K562 (cell line): ENCODE data around the gene HTRA3. TPM values are rescaled to one million over a fixed set of nuclear protein-coding genes. Genes with fewer than 3 reads are reported as not detected.
A peak's percentile ranks its signal among the peaks of the same experiment; 100 is the strongest.

ENCODE experiments used
- ATAC-seq: fragments of 200-7000 bp; cut with Tn5 transposase; 3 replicates; pipeline ENCODE4 v1.9.1; 2020; ENCODE audit warnings: moderate library complexity
- BruUV-seq: library from RNA; stranded (reverse); fragments of 400-500 nt; replicated peaks from 2 replicates; lab custom pipeline; 2021; lab: Mats Ljungman, UMichigan
- CTCF ChIA-PET: fragments of 300-600 bp; formaldehyde crosslinking; extraction: SDS; loops from one replicate; lab custom pipeline; 2021; ENCODE audit warnings: low intra/inter-chr PET ratio; lab: Yijun Ruan, JAX
- POLR2A ChIA-PET: fragments of 300-600, 350-650 bp; sonication (Branson Sonifier 250); formaldehyde crosslinking; extraction: SDS; loops from one replicate; lab custom pipeline; 2021; ENCODE audit warnings: antibody characterized with exemption, inconsistent platforms; lab: Yijun Ruan, JAX
- DNase-seq, 4 experiments: peaks; one replicate each; pipeline versions ENCODE4 v3.0.0 to v3.0.0-alpha.2; 2011 to 2018; ENCODE audit warnings: low spot score in 3 of 4, mixed read lengths in 3 of 4; ENCODE audit errors: extremely low read depth in 1 of 4
- FAIRE-seq: peaks from 2 replicates; lab custom pipeline; 2011; peaks lifted over from hg19 to GRCh38; lab: Jason Lieb, UNC
- H2AFZ ChIP-seq: 2 replicates; pipeline ENCODE4 v1.6.0; 2011; ENCODE audit warnings: low read depth, low read length, control low read depth, inconsistent platforms
- H3K27ac ChIP-seq: fragments of 200-600 bp; 3 replicates; pipeline ENCODE4 v1.8.0; 2011; ENCODE audit warnings: low read depth, mild to moderate bottlenecking, control low read depth, inconsistent platforms, low read length, moderate library complexity, mixed read lengths; ENCODE audit errors: extremely low read depth
- H3K27me3 ChIP-seq, 2 experiments: fragments of 300-600 bp in 1 of 2; 2 replicates in 1 of 2; 3 replicates in 1 of 2; pipeline versions ENCODE4 v1.6.0 to v1.8.0; 2011; ENCODE audit warnings: inconsistent platforms in 2 of 2, low read length in 2 of 2, mild to moderate bottlenecking in 1 of 2, mixed read lengths in 1 of 2, moderate library complexity in 1 of 2; ENCODE audit not compliant: control insufficient read depth in 2 of 2, insufficient read depth in 2 of 2
- H3K36me3 ChIP-seq: fragments of 300-600 bp; 3 replicates; pipeline ENCODE4 v1.8.0; 2011; ENCODE audit warnings: mild to moderate bottlenecking, low read length, inconsistent platforms; ENCODE audit not compliant: control insufficient read depth, insufficient read depth
- H3K4me1 ChIP-seq, 2 experiments: fragments of 200-600 bp in 1 of 2; replicated peaks in 1 of 2; 2 replicates in 1 of 2; 3 replicates in 1 of 2; pipeline versions ENCODE4 v1.5.1 to v1.8.0; 2011; ENCODE audit warnings: inconsistent platforms in 2 of 2, low read length in 2 of 2, mild to moderate bottlenecking in 1 of 2, mixed read lengths in 1 of 2, moderate library complexity in 1 of 2; ENCODE audit not compliant: control insufficient read depth in 2 of 2, insufficient read depth in 2 of 2
- H3K4me2 ChIP-seq: 2 replicates; pipeline ENCODE4 v1.6.1; 2011; ENCODE audit warnings: low read length, control low read depth, inconsistent platforms, mixed read lengths; ENCODE audit not compliant: insufficient read depth
- H3K4me3 ChIP-seq: fragments of 200-600 bp; sonication (generic), shearing (Covaris generic); 2 replicates; pipeline ENCODE4 v1.5.1; 2016; ENCODE audit warnings: control low read depth, inconsistent platforms
- H3K79me2 ChIP-seq: fragments of 200-600 bp; 3 replicates; pipeline ENCODE4 v1.8.0; 2011; ENCODE audit warnings: low read length, inconsistent platforms; ENCODE audit not compliant: control insufficient read depth, insufficient read depth
- H3K9ac ChIP-seq, 2 experiments: 2 replicates each; pipeline versions ENCODE4 v1.6.0 to v1.6.1; 2011; ENCODE audit warnings: low read depth in 2 of 2, low read length in 2 of 2, control low read depth in 1 of 2, inconsistent platforms in 1 of 2, mild to moderate bottlenecking in 1 of 2, mixed read lengths in 1 of 2; ENCODE audit not compliant: insufficient read depth in 1 of 2
- H3K9me1 ChIP-seq: one replicate; pipeline ENCODE4 v1.6.0; 2011; ENCODE audit warnings: inconsistent platforms, mild to moderate bottlenecking, low read length, moderate library complexity; ENCODE audit not compliant: control insufficient read depth, insufficient read depth
- H3K9me3 ChIP-seq: replicated peaks from 2 replicates; pipeline ENCODE4 v1.5.1; 2011; ENCODE audit warnings: low read depth, low read length, inconsistent platforms; ENCODE audit not compliant: control insufficient read depth, insufficient read depth
- H4K20me1 ChIP-seq: replicated peaks from 2 replicates; pipeline ENCODE4 v1.6.1; 2011; ENCODE audit warnings: low read length, inconsistent platforms, mixed read lengths; ENCODE audit not compliant: control insufficient read depth, insufficient read depth
- BHLHE40 ChIP-seq: IDR thresholded peaks from 2 replicates; pipeline ENCODE4 v1.6.1; 2011; ENCODE audit warnings: low read length, improper control_type of control experiment
- CHAMP1 ChIP-seq: fragments of 450-650 bp; IDR thresholded peaks from 2 replicates; pipeline ENCODE4 v1.6.1; 2016; ENCODE audit warnings: mild to moderate bottlenecking
- FOXA3 ChIP-seq, 2 experiments: fragments of 450-650 bp in 1 of 2; sonication (generic) in 1 of 2; formaldehyde crosslinking; IDR thresholded peaks in 1 of 2; conservative IDR thresholded peaks in 1 of 2; 2 replicates each; pipeline versions ENCODE4 v1.4.0 to v1.8.0; 2020 to 2022; ENCODE audit warnings: mild to moderate bottlenecking in 2 of 2, missing genetic modification reagents in 1 of 2
- POLR2AphosphoS5 ChIP-seq: IDR thresholded peaks from 2 replicates; pipeline ENCODE4 v1.6.1; 2011; ENCODE audit warnings: mild to moderate bottlenecking, low read depth, low read length, moderate library complexity; ENCODE audit not compliant: control insufficient read depth, insufficient read depth
- STAT5B ChIP-seq: fragments of 250-450 bp; sonication (Bioruptor Pico); IDR thresholded peaks from 2 replicates; pipeline ENCODE4 v1.8.0; 2021; ENCODE audit warnings: mild to moderate bottlenecking, inconsistent platforms
- ZKSCAN3 ChIP-seq: fragments of 250-450 bp; sonication (Bioruptor Pico); IDR thresholded peaks from 2 replicates; pipeline ENCODE4 v1.4.0; 2020
- ZNF436 ChIP-seq: fragments of 250-450, 450-650 bp; sonication (Bioruptor Pico); formaldehyde crosslinking; IDR thresholded peaks from 2 replicates; pipeline ENCODE4 v1.7.0; 2020; ENCODE audit warnings: mild to moderate bottlenecking
- WGBS: fragments of 100-300 bp; shearing (Covaris generic); methylation state at CpG from one replicate; pipeline ENCODE4 v1.1.6; 2016; ENCODE audit warnings: low coverage, mixed read lengths; ENCODE audit not compliant: insufficient coverage; ENCODE audit errors: missing lambda C conversion rate; 5-methylcytosine and 5-hydroxymethylcytosine counted together
- in situ Hi-C: fragments of 300-500 bp; cut with MboI; formaldehyde crosslinking; loops from 4 replicates; pipeline ENCODE4 v1.15.0; 2018; ENCODE audit warnings: inconsistent platforms, mixed read lengths
- intact Hi-C: fragments of 100-400 bp; cut with micrococcal nuclease; formaldehyde crosslinking; loops from 2 replicates; pipeline ENCODE4 v1.14.2; 2022
- polyA plus RNA-seq, 8 experiments: library from polyadenylated mRNA; depleted of rRNA in 4 of 8; stranded (reverse) in 5 of 8; unstranded in 3 of 8; fragments of >200 nt; fragmentation: Nextera tagmentation in 2 of 8; fragmentation: Illumina TruSeq in 1 of 8; extraction: Ambion mirVana in 2 of 8; extraction: Trizol in 1 of 8; gene quantifications; 2 replicates each; pipeline versions ENCODE4 v1.2.1 to v1.2.3, GENCODE V29; 2011 to 2014; ENCODE audit warnings: inconsistent platforms in 1 of 8, missing spikeins in 1 of 8
- total RNA-seq, 7 experiments: library from RNA; depleted of rRNA in 6 of 7; stranded (reverse); fragments of >200 nt in 6 of 7; fragmentation: Illumina TruSeq in 2 of 7; extraction: Trizol in 2 of 7; gene quantifications; 2 replicates each; pipeline versions ENCODE4 v1.2.1 to v1.2.3, GENCODE V29; 2011 to 2021; ENCODE audit warnings: low replicate concordance in 1 of 7
- TF ChIP-seq, protein P1 (sequence below): fragments of 250-450 bp; sonication (Bioruptor Pico); IDR thresholded peaks from 2 replicates; pipeline ENCODE4 v1.5.0; 2021; ENCODE audit warnings: mild to moderate bottlenecking, moderate library complexity
- TF ChIP-seq, protein P2 (sequence below): fragments of 250-450 bp; sonication (Bioruptor Pico); IDR thresholded peaks from 2 replicates; pipeline ENCODE4 v1.6.1; 2021; ENCODE audit warnings: mild to moderate bottlenecking

HTRA3 gene
- total and polyA plus RNA-seq, 9 of the 15 experiments (the other 6 are each of a cell fraction or from before 2014, with no cell fraction given): 0.04 TPM; not detected in 8

GRCh38 chr4:8263397-8263796 is 6.2 kb upstream of the HTRA3 start:
- BruUV-seq: no TSS peak
- H3K4me1 ChIP-seq: peaks cover 0 to 35% of the 10 kb centered on the region in 2 experiments; a peak in 4 of 5 replicates
- no peaks in the 10 kb centered on the region for H3K36me3 ChIP-seq
- H3K9me1 ChIP-seq: peaks cover 4% of the 10 kb centered on the region
- no peak overlapping the region for H2AFZ ChIP-seq
- no peak for TF ChIP-seq ZNF436 (CRISPR knock-in tag)
- TF ChIP-seq BHLHE40: 0 out of 2 replicates have a peak, but pooled peaks have one; percentile 15
- H3K9ac ChIP-seq: no peak overlapping the region
- no peaks in the 10 kb centered on the region for H3K9me3 ChIP-seq
- DNase-seq (no peak), ATAC-seq (no peak), FAIRE-seq (no peak)
- in situ Hi-C loops: no loop called here
- CTCF ChIA-PET: no interaction called here
- no peaks in the 10 kb centered on the region for H3K79me2 ChIP-seq
- H4K20me1 ChIP-seq: peaks cover 5% of the 10 kb centered on the region; the same call in 1 of the 2 replicates
- peaks cover 2 to 17% of the 10 kb centered on the region in 2 experiments; a peak in 3 of 5 replicates for H3K27me3 ChIP-seq
- intact Hi-C loops: no loop called here
- H3K4me3 ChIP-seq: no peak overlapping the region
- H3K4me2 ChIP-seq: no peak overlapping the region
- 42% methylated on average over 10 of the region's 10 CpGs for WGBS
- no peak overlapping the region for H3K27ac ChIP-seq
- POLR2A ChIA-PET: no interaction called here

- Histone ChIP-seq H2AFZ (no peak overlapping the region), H3K79me2 (no peaks in the 10 kb centered on the region), H3K9ac (no peak overlapping the region), H3K4me2 (no peak overlapping the region), H3K27ac (no peak overlapping the region), H3K4me3 (no peak overlapping the region), H3K27me3 (peaks cover 2 to 13% of the 10 kb centered on the region in 2 experiments; a peak in 3 of 5 replicates), H4K20me1 (peaks cover 5% of the 10 kb centered on the region; the same call in 1 of the 2 replicates), H3K9me1 (peaks cover 4% of the 10 kb centered on the region), H3K4me1 (peaks cover 0 to 38% of the 10 kb centered on the region in 2 experiments; a peak in 4 of 5 replicates), H3K36me3 (no peaks in the 10 kb centered on the region), H3K9me3 (no peaks in the 10 kb centered on the region)
- in situ Hi-C loops (no loop called here), intact Hi-C loops (no loop called here)
- ChIA-PET POLR2A (no interaction called here), CTCF (no interaction called here)
- FAIRE-seq (no peak), DNase-seq (no peak), ATAC-seq (no peak)
- 51% methylated on average over 14 of the region's 14 CpGs for WGBS
- TF ChIP-seq, protein P1, sequence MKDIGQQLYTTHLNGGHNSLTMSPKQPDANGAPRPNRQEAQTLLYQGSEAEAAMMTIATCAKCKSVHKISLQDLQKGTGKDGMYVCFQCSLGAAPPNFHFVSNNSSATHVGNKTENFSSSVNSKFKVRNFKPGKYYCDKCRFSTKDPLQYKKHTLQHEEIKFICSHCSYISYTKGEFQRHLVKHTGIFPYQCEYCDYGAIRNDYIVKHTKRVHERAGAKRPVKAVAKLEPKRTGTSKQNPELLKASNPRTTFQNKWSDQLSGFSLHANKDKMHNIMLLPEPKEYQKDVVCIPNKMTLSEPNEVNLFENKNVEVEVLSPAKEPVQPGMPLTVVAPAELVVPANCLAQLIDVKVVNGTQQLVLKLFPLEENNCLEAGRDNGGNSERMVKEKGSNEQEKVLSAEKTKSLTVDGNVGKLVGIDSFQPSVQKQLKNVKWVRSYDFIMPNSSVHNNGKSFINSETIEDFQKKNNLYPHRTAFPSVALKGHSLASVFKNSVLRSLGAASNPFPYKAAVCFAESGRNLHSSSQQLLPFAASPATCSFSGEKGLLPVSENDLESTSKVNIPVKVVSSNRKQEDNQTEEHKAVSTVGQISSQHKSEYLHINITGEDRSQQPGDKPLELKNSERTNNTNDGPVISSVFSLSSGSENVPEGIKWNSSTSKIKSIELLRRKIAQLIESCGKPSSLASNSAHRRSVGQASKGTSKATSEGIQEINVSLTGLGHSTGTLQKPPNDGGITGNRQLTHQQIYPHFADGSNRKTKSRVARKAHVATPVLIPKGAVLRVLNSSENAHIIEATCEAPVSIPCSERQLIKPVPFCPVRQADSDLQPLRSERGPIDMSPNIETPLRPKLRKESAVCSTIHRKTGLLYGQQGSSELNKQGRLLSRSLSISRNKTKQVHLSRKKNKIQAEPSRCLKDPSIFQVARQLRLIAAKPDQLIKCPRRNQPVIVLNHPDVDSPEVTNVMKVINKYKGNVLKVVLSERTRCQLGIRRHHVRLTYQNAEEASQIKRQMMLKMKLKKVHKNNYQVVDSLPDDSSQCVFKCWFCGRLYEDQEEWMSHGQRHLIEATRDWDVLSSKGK (CRISPR knock-in tag): no peak
- TF ChIP-seq POLR2AphosphoS5: no peak
- TF ChIP-seq STAT5B (CRISPR knock-in tag): no peak
- TF ChIP-seq, protein P2, sequence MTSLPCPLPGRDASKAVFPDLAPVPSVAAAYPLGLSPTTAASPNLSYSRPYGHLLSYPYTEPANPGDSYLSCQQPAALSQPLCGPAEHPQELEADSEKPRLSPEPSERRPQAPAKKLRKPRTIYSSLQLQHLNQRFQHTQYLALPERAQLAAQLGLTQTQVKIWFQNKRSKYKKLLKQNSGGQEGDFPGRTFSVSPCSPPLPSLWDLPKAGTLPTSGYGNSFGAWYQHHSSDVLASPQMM (CRISPR knock-in tag): no peak
- TF ChIP-seq FOXA3 (CRISPR knock-in tag; conservative IDR thresholded peaks at IDR 0.05 in 1 of 2, IDR thresholded peaks at IDR 0.05 in 1 of 2): no peak
- TF ChIP-seq CHAMP1: no peak
- TF ChIP-seq ZKSCAN3 (CRISPR knock-in tag): no peak
- BruUV-seq: no TSS peak
These were observed 5.4 kb upstream of the HTRA3 start for GRCh38 chr4:8264106-8264505.
